HG02623 (cell line): Measurements from ENCODE around the gene ATXN7L2.
"Not testable (repeated sequence)": the region's sequence is repeated elsewhere in the genome, so short reads cannot be mapped to it uniquely, and the experiment has no call there.

Source experiments
- ATAC-seq: cut with Tn5 transposase; IDR thresholded peaks from one replicate; pipeline ENCODE4 v1.9.1; 2021; ENCODE audit warnings: moderate library complexity; ENCODE audit not compliant: unreplicated experiment

Gene ATXN7L2, protein sequence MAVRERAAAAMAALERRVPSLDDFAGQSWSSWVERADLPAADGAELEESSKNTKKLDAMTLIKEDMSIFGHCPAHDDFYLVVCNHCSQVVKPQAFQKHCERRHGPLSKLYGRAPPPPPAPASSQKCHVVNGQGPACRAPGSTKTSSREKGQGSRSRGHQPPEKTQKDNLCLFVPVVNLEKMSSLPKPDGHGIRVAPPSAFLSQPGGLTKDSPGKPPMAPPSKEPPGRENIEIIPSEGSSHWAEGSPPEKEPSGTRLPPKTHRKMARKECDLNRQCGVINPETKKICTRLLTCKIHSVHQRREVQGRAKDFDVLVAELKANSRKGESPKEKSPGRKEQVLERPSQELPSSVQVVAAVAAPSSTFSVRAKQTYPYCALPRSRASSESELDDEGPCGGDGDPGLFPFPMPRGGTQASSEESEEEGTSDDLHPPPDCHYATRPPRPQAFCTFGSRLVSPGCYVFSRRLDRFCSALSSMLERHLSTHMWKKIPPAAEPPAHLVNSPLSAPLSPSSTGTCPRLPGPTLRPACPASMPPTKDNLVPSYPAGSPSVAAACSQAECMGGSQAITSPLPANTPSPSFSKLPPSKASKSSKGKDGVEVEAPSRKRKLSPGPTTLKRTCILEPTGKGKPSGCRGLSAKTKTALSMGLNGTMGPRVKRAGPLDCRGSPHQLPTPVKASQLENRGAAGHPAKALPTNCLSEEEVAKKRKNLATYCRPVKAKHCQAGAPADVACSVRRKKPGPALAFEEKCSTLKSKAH

DNA sequence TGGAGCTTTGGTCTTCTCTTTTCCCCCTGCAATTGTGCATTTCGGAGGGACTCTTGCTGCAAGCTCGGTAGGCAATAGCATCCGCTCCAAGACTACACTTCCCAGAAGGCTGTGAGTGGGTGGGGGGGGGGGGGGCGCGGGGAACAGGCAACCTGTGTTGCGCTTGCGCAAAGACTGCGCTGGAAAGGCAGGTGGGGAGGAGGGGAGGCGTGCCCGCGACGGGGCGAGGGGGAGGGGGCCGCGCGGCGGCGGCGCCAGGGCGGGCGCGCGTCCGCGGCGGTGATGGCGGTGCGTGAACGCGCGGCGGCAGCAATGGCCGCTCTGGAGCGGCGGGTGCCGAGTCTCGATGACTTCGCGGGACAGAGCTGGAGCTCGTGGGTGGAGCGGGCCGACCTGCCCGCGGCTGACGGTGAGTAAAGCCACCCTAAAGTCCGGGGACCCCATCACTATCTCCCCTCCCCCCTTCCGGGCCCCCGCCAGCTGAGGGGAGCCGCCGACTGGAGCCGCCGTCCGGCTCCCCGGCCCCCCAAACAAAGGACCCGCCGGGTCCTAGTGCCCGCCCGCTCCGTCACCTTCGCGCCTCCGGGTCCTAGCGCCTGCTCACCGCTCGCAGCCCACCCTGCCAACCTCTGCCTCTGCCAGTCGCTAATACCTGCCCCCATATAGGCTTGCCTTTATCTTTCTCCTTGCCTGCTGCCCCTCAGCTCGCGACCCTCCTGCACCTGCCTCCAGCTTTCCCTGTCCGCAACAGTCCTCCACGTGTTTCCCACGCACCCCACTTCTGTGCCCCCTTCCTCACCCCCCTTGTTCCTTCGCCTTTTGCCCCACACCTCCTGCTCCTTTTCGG is at the start of gene ATXN7L2:
Gene ATXN7L2 (plus strand): TSS at position 234 of the 847 bp plus-strand sequence. CDS start 49 bp downstream, at position 283.
- ATAC-seq: peak; percentile 71

DNA sequence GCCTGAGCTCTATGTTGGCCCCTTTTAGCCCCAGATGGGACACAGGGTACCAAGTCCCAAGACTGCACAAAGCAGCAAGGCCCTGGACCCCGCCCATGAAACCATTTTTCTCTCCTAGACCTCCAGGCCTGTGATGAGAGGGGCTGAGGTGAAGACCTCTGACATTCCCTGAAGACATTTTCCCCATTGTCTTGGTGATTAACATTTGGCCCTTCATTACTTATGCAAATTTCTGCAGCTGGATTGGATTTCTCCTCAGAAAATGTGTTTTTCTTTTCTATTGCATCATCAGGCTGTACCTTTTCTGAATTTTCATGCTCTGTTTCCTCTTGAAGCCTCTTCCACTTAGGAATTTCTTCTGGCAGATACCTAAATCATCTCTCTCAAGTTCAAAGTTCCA is 49.2 kb upstream of the ATXN7L2 start:
- ATAC-seq: no peak

DNA sequence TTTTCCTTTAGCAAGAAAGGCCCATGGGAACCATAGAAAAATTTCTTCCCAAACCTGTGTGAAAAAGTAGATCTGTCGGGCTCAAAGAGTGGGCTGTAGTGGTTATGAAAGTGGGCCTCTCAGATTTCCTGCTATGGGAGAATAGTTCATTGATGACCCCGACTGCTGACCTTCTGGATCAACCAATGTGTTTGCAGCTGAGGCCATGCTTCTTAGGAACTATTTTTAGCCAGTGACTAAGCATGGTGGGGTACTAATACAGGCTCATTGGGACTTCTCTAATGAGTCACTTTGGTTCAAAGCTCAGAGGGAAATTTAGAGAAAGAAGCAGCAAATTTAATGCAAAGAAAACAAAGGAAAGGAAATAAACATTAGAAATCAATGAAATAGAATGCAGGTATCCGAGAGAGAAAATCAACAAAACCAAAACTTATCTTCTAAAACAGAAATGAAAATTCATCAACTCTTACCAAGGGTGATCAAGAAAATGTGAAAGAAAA is 44.9 kb upstream of the ATXN7L2 start:
- ATAC-seq: no peak

DNA sequence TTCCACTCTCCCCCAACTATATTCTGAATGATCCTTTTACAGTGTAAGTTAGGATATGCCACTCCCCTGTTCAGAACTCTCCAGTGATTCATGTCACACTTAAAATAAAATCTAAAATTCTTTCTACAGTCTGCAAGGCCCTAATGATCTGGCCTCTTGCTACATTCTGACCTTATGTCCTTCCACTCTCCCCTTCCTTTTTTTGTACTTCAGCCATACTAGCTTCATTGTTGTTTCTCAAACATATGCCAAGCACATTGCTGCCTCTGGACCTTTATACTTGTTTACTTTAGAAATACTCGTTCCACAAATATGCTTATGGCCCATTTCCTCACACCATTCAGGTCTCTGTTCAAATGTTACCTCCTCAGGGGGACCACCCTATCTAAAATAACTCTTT is 42.6 kb upstream of the ATXN7L2 start:
- no peak for ATAC-seq

DNA sequence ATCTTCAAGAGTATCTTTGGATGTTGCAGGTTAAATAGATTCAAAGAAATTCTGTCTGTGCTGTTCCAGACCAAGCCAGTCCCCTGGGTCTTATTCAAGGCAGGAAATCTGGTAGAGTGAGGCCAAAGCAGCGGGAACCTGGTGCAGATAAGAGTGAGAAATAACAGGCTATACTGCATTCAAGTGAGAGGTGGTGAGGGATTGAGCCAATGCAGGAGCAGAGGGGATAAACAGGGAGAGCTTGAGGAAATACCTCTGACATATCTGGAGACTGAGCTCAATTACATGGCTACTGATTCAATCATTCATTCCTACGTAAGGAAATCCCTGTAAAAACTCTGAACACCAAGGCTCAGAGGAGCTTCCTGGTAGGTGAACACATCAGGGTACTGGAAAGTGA is 40.2 kb upstream of the ATXN7L2 start:
- ATAC-seq: no peak

DNA sequence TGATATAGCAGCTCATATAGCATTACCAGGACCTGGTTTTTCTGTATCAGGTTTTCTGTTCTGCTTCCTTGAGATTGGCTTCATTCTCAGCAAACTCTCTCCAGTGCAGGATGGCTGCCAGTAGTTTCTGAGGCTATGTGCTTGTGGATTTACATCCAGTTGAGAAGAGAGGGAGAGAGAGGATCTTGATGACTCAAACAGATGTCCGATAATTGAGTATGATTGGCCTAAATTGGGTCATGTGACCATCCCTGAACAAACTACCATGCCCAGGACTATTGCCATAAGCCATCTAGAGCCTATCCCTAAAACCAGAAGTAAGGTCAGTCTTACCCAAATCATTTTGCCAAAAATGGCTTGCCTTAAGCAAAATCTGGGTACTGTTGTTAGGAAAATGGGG is 39.4 kb upstream of the ATXN7L2 start:
- ATAC-seq: no peak

DNA sequence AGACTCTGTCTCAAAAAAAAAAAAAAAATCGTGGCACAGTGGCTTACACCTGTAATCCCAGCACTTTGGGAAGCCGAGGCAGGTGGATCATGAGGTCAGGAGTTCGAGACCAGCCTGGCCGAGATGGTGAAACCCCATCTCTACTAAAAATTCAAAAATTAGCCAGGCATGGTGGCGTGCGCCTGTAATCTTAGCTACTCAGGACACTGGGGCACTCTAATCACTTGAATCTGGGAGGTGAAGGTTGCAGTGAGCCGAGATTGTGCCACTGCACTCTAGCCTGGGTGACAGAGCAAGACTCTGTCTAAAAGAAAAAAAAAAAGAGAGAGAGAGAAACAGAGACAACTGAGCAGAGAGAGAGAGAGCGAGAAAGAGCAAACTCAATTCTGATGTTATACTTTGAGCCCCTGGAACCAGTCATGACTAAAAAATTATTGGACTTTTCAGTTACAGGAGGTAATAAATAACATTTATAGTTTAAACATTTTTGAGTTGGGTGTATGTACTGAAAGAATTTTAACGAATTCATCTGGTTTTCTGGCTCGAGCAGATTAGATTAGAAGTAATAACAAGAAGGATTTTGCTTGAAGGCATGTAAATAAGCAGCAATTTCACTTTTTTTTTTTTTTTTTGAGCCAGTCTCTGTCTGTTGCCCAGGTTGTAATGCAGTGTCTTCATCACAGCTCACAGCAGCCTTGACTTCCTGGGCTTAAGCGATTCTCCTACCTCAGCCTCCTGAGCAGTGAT is 37.6 kb upstream of the ATXN7L2 start:
- ATAC-seq: not testable (repeated sequence)

DNA sequence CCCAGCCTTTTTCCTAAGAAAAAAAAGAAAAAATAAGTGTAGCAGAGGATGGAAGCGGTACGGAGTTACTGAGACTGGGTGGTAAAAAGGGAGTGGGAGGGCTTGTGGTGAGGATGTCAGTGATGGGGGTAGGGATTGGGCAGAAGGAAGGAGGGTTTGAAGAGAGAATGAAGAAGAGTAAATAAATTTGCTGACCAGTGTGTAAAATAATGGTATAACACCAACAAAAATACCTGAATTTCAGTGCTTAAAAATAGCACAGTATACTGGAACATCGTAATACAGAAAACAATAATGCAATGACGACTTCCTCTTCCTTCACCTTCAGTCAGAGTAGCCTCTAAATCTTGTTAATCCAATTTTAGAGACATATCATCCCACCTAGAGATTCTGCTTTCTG is 36.2 kb upstream of the ATXN7L2 start:
- ATAC-seq: no peak

DNA sequence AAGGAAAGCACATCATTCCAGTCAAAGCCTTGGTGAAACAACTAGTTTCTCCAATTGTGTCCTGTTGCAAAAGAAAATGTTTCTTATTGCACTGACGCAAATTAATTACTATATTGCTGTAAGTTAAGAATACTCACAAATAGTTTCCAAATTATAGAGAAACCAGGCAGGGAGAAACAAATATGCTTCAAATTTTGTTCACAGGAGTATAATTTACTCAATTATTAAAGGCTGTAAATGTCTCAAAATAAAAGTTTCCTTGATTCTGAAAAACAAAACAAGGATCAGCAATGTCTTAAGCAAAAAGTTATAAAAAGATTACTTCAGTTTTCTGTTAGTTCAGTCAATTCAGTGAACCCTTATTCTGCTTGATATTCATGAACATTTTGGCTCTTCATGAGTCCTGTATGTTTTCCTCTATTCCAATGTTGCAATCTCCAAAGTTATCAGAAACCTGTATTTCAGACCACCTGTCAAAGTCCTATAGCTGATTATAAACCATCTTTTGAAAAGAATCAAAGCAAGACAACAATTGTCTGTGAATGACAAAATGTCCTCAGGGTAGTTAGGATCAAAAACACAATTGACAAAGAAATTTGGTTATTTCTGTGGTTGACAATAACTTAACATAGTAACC is 29.1 kb upstream of the ATXN7L2 start:
- no peak for ATAC-seq

DNA sequence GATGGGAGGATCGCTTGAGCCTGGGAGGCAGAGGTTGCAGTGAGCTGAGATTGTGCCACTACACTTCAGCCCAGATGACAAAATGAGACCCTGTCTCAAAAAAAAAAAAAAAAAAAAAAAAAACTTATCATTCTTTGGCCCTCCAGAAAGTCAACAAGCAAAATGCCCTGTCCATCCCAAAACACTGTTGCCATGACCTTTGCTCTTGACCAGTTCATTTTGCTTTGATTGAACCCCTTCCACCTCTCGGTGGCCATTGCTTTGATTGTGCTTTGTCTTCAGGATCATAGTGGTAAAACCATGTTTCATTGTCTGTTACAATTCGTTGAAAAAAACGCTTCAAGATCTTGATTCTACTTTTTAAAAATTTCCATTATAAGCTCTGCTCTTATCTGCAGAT is 25.9 kb upstream of the ATXN7L2 start:
- no peak for ATAC-seq

DNA sequence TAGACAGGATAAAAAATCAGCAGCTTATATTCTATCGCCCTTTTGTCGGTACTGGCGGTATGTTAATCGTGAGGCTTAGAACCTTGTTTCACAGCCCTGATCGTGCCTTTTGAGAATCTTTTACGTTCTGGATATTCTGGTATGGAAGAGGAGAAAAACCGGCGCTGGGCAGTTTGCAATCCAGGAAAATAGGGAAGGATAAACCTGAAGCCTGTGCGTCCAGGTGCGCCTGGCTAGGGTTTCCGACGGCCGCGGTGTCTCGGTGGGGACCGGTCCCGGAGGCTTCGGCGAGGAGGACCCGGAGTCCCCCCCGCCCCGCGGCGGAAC is 17.6 kb upstream of the ATXN7L2 start:
- ATAC-seq: no peak

DNA sequence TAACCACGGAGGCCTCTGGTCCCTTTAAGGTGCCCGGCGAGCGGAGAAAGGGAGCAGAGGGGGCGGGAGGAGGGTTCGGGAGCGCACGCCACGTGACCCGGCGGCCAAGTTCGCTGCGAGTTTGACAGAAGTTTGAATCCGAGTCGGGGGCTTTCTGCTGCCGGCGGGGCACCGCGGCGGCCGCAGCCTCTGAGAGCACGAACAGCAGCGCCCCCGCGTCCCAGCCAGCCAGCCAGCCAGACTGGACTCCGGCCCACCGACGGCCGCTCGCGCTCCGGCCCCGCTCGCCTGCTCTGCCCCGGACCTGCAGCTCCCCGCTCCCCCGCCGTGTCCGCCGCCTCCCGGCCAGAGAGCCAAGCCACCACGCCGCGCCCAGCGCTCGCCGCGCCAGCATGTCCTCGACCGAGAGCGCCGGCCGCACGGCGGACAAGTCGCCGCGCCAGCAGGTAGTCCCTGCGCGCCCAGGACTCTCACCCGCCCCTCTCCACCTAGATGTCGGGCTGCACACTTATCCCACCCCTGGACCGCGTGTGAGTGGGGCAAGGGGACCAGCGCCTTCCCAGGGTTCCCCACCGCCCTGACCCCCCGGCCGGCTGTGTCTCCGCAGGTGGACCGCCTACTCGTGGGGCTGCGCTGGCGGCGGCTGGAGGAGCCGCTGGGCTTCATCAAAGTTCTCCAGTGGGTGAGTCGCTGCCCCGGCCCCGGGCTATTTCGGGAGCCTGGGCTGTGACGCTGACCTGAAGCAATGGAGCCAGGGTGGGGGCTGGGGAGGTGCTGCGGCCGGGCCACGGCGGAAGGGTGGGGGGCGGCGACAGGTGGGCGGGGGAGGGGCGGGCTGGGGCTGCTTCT is 17.0 kb upstream of the ATXN7L2 start, which contains the start of gene SYPL2:
Gene SYPL2 (plus strand): TSS at position 95 of the 849 bp plus-strand sequence. CDS start 298 bp downstream, at position 393.
- no peak for ATAC-seq

DNA sequence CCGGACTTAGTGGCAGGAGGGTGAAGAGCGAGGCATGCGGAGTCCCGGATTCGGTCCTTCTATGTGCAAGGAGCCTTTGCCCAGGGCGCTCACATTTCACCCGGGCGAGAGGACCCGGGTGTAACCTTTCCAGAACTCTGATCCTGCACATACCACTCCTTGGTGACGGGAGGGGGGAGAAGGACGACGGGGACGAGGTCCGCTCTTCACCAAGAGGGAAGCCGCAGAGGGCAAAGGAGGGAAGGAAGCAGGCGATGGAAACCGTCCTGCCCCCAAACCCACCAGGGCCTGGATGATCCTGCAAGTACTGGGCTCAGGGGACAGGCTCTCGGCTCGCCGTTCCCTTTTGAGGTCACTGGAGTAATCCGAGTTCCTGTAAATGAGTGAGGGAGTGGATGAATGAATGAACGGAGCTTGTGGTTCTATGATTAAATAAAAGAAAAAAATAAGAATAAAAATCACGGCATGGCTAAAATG is 16.4 kb upstream of the ATXN7L2 start:
- ATAC-seq: no peak

DNA sequence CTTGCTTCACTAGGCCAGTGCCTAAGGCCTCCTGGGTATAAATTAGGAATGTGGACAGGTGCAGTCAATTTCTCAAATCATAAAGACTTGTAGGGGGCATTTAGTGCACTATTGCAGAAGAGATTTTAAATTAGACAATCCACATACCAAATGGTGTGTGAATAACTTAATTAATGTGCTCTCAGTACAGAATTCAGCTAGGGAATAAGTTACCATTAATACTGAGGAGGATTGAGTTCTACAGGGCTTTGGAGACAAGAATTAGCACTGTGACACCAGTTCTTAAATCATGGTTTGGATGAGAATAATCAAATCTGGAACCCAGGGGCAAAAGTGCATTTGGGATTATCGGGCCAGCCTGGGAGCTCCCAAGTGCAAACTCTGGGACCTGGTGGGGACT is 15.6 kb upstream of the ATXN7L2 start:
- ATAC-seq: no peak

DNA sequence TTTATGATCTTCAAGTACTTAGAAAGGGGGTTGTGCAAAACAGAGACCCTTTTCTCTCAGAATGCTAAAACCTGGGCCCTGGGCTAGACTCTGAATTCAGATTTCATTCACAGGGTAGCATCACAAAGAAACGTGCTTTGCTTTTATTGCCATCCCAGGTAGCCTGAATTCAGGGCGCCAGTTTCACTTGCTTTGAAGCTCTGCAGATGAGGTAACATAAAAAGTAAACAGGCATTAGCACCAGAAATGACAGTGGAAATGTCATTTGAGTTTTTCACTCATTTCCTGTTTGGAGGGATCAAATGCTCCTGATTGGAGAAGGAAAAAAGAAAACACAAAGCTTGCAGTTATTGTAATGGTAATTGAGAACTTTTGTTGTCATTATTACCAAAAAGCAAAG is 14.8 kb upstream of the ATXN7L2 start:
- ATAC-seq: no peak

DNA sequence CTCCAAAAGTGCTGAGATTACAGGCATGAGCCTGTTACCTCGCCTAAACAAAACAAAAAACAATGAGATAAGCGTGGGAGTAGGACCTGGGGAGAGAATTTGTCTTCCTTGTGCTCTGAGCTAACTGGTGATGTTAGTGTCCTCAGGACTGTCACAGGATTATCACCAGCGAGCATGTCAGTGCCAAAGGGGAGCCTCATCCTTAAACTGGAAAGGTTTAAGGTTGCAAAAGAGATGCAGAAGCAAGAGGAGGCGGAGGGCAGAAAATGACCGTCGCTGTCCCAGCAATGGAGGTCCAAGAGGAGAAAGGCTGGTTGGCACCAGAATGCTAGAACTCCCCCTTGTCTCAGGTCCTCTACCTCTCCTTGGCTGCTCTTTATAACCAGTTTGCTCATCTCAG is 13.5 kb upstream of the ATXN7L2 start:
- no peak for ATAC-seq

DNA sequence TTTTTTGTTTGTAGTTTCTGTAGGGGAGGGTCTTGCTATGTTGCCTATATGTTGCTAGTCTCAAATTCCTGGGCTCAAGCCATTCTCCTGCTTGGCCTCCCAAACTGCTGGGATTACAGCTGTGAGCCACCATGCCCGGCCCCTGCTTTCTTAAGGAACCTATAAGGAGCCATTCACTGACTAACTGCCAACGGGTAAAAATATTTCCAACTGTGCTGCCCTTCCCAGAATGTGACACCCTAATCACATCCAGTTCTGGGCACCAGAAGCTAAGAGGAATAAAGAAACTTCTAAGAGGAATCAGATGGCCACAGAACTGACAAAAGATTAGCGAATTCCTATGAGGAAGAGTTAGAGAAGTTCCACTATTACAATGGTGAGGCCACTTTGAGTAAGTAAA is 10.9 kb upstream of the ATXN7L2 start:
- no peak for ATAC-seq

DNA sequence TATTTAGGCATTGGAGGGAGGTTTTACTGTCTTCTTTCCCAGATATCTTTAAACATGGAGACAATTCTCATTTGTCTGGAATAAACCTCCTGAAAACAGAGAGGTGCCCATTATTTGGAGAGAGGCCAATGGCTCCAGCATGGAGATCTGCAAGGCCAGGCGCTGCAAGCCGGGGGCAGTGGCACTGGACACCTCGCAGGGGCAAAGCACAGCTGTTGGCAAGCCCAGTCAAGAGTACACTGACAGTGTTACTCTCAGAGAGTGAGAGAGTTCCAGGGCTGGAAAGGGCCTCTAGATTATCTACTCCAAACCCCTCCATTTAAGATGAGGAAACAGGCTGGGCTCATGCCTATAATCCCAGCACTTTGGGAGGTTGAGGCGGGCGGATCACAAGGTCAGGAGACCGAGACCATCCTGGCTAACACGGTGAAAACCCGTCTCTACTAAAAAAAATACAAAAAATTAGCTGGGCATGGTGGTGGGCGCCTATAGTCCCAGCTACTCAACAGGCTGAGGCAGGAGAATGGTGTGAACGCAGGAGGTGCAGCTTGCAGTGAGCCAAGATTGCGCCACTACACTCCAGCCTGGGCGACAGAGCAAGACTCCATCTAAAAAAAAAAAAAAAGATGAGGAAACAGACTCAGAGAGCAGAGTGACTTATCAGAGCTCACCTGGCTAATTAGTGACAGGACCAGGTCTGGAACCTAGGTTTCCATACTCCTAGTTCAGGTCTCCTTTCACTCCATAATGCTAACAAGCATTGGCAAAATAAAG is 10.2 kb upstream of the ATXN7L2 start:
- ATAC-seq: not testable (repeated sequence)
